ENCODE measurements around the gene SBF1. TPM values are rescaled to one million over a fixed set of nuclear protein-coding genes. Genes with fewer than 3 reads are reported as not detected.

The SBF1 gene
- polyA plus RNA-seq, 1 donor = 30.6 TPM

- DNase-seq = no peak
Measured at GRCh38 chr22:50469377-50470305, 5.2 kb downstream of the SBF1 start.

GRCh38 chr22:50468626-50469025 lies 6.2 kb downstream of the SBF1 start:
- DNase-seq = no peak

- DNase-seq = no peak
Measured at GRCh38 chr22:50467773-50468440, 6.9 kb downstream of the SBF1 start.

- DNase-seq = no peak
Measured at GRCh38 chr22:50467341-50467740, 7.5 kb downstream of the SBF1 start.

GRCh38 chr22:50465066-50465930 lies 9.5 kb downstream of the SBF1 start:
- no peak for DNase-seq

DNA sequence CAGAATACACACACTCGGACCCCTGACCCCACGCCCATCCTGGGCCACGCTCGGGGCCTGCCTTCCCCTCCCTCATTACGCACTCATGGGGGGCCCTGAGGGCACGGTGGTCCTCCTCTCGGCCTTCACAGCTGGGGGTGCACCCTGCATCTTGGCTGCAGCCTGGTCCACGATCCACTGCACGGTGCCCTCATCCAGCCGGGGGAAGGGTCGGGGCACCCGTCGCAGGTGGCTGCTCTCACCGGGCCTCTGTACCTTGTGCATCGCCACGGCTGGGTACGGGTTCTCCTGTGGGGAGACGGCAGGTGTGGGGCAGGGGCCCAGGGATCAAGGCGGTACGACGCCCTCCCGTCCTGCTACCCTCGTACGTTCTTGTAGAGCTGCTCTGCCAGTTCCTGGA lies 10.4 kb downstream of the SBF1 start:
- no peak for DNase-seq

- no peak for DNase-seq
Measured at GRCh38 chr22:50463188-50463900, 11.5 kb downstream of the SBF1 start.

DNA sequence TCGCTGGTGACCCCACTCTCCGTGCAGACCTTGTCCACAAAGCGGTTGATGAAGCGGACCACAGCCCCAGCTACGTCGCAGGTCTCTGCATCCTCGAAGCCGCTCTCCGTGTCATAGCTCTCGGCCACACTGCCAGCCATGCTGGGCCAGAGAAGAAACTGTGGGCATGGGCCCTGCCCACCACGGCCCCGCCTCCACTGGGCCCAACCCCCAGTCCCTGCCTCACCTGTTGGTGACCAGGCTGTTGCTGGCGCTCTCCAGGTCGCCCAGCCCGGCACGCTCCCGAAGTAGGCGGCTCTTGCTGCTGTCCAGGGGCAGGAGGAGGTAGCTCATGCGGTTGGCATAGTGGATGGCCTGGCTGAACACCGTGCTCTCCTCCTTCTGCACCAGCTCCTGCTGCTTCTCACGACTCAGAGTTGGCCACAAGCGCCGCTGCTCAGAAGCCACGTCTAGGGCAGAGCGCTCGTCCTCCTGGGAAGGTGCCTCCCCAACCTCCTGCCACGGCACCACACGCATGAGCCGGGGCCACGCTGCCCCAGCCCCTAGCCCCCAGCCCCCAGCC lies 12.8 kb downstream of the SBF1 start:
- no peak for DNase-seq

GRCh38 chr22:50461536-50461935 lies 13.3 kb downstream of the SBF1 start:
- DNase-seq = no peak

- no peak for DNase-seq
Measured at GRCh38 chr22:50460938-50461337, 13.9 kb downstream of the SBF1 start.

DNA sequence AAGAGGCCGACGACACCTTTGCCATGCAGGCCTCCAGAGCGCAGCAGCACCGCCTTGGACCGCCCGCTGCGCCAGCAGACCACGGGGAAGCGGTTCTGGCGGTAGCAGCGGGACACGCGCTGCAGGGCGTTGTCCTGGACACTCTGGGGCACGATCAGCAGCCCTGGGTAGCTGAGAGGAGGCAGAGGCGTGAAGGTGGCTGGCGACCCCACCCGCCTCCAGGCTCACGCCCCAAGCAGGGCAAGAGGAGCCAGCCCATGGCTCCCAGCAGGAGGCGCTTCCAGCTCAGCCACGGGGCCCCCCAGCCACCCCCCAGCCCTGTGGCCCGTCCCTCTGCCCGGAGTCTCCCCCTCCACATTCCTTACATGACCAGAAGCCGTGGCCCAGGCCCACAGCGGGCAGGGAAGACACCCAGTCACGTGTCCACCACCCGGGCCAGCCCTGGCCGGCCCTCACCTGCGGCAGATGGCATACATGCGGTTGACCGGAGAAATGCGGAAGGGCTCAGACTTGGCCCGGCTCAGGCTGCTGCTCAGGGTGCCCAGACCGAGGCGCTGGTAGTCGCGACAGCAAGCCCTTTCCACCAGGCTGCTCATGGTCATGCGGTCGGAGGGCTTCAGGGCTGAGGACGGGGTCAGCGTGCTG lies 15.2 kb downstream of the SBF1 start:
- DNase-seq = no peak

- DNase-seq = no peak
Measured at GRCh38 chr22:50459016-50459415, 15.8 kb downstream of the SBF1 start.

GRCh38 chr22:50456466-50457234 lies 18.2 kb downstream of the SBF1 start:
- no peak for DNase-seq

- DNase-seq = no peak
Measured at GRCh38 chr22:50456026-50456425, 18.8 kb downstream of the SBF1 start.

DNA sequence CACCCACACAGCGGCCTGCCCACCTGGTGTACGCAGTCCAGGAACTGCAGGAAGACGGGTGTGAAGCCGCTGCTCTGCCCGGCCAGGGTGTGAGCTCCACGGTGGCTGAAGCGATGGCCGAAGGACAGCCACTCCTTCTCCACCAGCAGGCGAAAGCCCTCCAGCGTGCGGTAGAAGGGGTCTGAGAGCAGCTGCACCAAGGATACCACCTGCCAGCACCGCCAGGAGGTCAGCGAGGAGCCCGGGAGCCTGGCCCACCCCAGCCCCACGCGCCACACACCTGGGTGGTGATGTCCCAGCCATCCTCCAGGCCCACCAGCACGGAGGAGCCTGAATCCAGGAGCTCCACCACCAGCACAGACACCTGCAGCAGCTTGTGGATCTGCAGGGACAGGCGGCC lies 19.6 kb downstream of the SBF1 start:
- no peak for DNase-seq

DNA sequence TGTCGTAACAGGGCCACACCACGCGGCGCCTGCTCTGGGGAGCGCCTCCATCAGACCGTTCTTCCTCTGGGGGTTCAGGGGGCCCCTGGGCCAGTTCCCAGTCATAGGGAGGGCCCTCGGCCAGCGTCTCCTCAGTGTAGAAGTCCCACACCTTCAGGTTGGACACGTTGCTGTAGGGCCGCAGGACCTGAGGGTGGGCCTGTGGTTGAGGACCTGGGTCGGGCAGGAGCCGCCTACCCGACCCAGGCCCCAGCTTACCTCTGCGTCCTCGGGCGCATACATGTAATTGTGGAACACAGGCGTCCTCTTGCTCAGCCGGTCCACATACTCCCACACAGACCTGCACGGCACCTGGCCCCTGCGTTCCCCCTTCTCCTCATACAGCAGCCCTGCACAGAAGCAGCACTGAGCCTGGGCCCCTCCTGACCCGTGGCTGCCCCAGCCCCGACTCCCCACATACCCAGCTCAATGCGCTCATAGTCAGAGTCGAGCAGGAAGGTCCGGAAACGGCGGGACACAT lies 20.2 kb downstream of the SBF1 start:
- no peak for DNase-seq

DNA sequence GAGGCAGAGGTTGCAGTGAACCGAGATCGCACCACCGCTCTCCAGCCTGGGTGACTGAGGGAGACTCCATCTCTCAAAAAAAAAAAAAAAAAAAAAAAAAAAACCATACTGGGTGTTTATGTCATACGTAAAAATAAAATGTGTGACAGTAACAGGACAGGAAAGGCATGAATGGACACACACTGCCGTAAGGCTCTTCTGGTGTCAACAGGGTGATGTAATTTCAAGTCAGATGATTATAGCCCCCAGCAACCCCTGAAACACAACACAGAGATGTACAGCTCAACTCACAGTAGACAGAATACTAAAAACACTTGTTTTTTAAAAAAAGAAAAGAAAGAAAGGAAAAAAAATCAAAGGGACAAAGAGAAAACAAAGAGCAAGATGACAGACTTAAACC lies 22.2 kb downstream of the SBF1 start:
- DNase-seq = no peak

DNA sequence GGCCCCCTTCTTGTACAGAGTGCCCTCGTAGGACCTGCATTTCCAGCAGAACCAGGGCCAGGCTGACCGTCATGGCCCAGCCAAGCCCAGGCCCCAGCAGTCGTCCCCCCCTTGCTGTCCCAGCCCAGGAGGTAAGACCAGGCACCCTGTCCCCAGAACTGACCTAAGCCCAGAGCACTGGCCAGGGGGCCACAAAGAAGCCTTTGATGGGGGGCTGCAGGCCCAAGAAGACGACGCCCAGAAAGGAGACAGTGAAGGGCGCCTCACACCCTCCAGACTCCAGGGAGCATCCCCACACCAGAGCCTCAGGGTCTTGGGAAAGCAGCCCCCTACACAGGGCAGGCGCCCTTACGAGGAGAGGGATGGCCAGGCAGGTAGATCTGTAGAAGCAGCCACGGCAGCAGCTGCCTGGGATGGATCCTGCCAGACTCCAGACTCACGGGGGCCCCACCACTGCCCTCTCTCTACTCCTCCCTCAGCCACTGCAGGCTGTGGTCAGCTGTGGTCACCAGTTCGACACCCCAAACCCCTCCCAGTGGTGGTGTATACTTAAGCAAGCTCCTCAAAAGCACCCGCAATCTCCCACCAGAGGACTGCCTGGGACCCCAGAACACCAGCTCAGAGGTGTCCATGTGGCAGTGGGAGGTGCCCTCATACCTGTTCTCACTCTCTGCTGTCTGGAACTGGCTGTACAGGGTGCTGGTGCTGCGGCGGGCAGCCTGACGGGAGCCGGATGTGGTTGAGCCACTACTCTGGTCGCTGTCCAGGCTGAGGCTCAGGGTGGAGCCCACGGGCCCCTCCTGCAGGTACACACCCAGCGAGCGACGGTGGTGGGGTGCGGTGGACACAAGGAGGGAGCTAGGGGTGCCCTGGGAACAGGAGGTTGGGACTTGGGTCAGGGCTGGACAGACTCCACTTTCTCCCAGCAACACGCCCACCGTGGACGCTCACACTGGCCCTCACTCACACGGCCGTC lies 27.0 kb downstream of the SBF1 start:
- no peak for DNase-seq
